Femur (tissue), 1 donor: ENCODE results near the gene CYBC1.

Source experiments
- DNase-seq: peaks from one replicate; pipeline ENCODE4 v3.0.0-alpha.2; 2017

CYBC1 gene

GRCh38 chr17:82446124-82446523 is 4.4 kb downstream of the CYBC1 start:
- DNase-seq: no peak

GRCh38 chr17:82445542-82445941 is 5.0 kb downstream of the CYBC1 start:
- DNase-seq: no peak

- peak; percentile 76 for DNase-seq
These were observed 5.5 kb downstream of the CYBC1 start for GRCh38 chr17:82444941-82445521.

GRCh38 chr17:82444284-82444893 is 6.2 kb downstream of the CYBC1 start:
- no peak for DNase-seq

GRCh38 chr17:82443465-82444283 is 6.9 kb downstream of the CYBC1 start:
- DNase-seq: no peak

GRCh38 chr17:82442643-82443464 is 7.7 kb downstream of the CYBC1 start:
- DNase-seq: no peak

- no peak for DNase-seq
These were observed 8.7 kb downstream of the CYBC1 start for GRCh38 chr17:82441691-82442487.

- DNase-seq: peak; percentile 66
These were observed 9.4 kb downstream of the CYBC1 start for GRCh38 chr17:82440991-82441627.

GRCh38 chr17:82440469-82440981 is 10.0 kb downstream of the CYBC1 start:
- DNase-seq: no peak

- DNase-seq: no peak
These were observed 10.7 kb downstream of the CYBC1 start for GRCh38 chr17:82439829-82440365.

GRCh38 chr17:82439194-82439828 is 11.2 kb downstream of the CYBC1 start:
- no peak for DNase-seq

- DNase-seq: no peak
These were observed 12.0 kb downstream of the CYBC1 start for GRCh38 chr17:82438401-82439193.

GRCh38 chr17:82437325-82437668 is 13.3 kb downstream of the CYBC1 start:
- no peak for DNase-seq

GRCh38 chr17:82436601-82437324 is 13.8 kb downstream of the CYBC1 start:
- no peak for DNase-seq

- DNase-seq: no peak
These were observed 14.7 kb downstream of the CYBC1 start for GRCh38 chr17:82435601-82436583.

GRCh38 chr17:82435103-82435502 is 15.4 kb downstream of the CYBC1 start:
- DNase-seq: no peak

GRCh38 chr17:82434216-82434565 is 16.4 kb downstream of the CYBC1 start:
- DNase-seq: no peak

GRCh38 chr17:82433560-82434215 is 16.9 kb downstream of the CYBC1 start:
- DNase-seq: no peak
